GM19395 (cell line): Measurements from ENCODE around the gene PSKH1.

Source experiments
- ATAC-seq: cut with Tn5 transposase; IDR thresholded peaks from one replicate; pipeline ENCODE4 v1.9.1; 2021; ENCODE audit warnings: mild to moderate bottlenecking, moderate library complexity; ENCODE audit not compliant: unreplicated experiment

Gene PSKH1

GRCh38 chr16:67923414-67924116, 30.5 kb downstream of the PSKH1 start:
- no peak for ATAC-seq

- no peak for ATAC-seq
Observed at GRCh38 chr16:67924140-67924906, 31.3 kb downstream of the PSKH1 start.

- ATAC-seq: no peak
Observed at GRCh38 chr16:67926181-67926750, 33.2 kb downstream of the PSKH1 start.

- no peak for ATAC-seq
Observed at GRCh38 chr16:67927131-67927941, 34.3 kb downstream of the PSKH1 start.

- ATAC-seq: no peak
Observed at GRCh38 chr16:67928147-67928546, 35.1 kb downstream of the PSKH1 start.

GRCh38 chr16:67928561-67929364, 35.7 kb downstream of the PSKH1 start:
- ATAC-seq: no peak

- no peak for ATAC-seq
Observed at GRCh38 chr16:67930191-67930590, 37.1 kb downstream of the PSKH1 start.

GRCh38 chr16:67930678-67931211, 37.7 kb downstream of the PSKH1 start:
- no peak for ATAC-seq

- no peak for ATAC-seq
Observed at GRCh38 chr16:67931712-67932461, 38.8 kb downstream of the PSKH1 start, which contains the start of gene CTRL. CTRL (minus strand) TSS chr16:67931862; CDS start chr16:67931852, 10 bp downstream.

- no peak for ATAC-seq
Observed at GRCh38 chr16:67932462-67932840, 39.4 kb downstream of the PSKH1 start.

GRCh38 chr16:67933805-67934204, 40.8 kb downstream of the PSKH1 start:
- no peak for ATAC-seq

- ATAC-seq: no peak
Observed at GRCh38 chr16:67934306-67935100, 41.4 kb downstream of the PSKH1 start.

GRCh38 chr16:67935101-67935401, 42.0 kb downstream of the PSKH1 start:
- ATAC-seq: no peak

GRCh38 chr16:67935402-67936123, 42.5 kb downstream of the PSKH1 start:
- peak; percentile 88 for ATAC-seq

GRCh38 chr16:67936124-67936879, 43.2 kb downstream of the PSKH1 start, which contains the start of gene PSMB10:
PSMB10 (minus strand) TSS chr16:67936850; CDS start chr16:67936749, 101 bp downstream.
- peak; percentile 7 for ATAC-seq

GRCh38 chr16:67936880-67937605, 44.0 kb downstream of the PSKH1 start:
- ATAC-seq: peak; percentile 59
